Hepatocyte (in vitro differentiated cells): ENCODE data around the gene POLE2.

Experiments used
- EZH2 ChIP-seq: fragments of 200-600 bp; sonication (generic); IDR thresholded peaks from 2 replicates; pipeline ENCODE4 v1.6.1; 2016; ENCODE audit warnings: antibody characterized with exemption, mild to moderate bottlenecking, borderline replicate concordance
- TF ChIP-seq, protein P1 (sequence below): fragments of 200-600 bp; sonication (generic); IDR thresholded peaks from 2 replicates; pipeline ENCODE4 v1.5.1; 2016; ENCODE audit warnings: antibody characterized with exemption, mild to moderate bottlenecking; ENCODE audit not compliant: poor library complexity

DNA sequence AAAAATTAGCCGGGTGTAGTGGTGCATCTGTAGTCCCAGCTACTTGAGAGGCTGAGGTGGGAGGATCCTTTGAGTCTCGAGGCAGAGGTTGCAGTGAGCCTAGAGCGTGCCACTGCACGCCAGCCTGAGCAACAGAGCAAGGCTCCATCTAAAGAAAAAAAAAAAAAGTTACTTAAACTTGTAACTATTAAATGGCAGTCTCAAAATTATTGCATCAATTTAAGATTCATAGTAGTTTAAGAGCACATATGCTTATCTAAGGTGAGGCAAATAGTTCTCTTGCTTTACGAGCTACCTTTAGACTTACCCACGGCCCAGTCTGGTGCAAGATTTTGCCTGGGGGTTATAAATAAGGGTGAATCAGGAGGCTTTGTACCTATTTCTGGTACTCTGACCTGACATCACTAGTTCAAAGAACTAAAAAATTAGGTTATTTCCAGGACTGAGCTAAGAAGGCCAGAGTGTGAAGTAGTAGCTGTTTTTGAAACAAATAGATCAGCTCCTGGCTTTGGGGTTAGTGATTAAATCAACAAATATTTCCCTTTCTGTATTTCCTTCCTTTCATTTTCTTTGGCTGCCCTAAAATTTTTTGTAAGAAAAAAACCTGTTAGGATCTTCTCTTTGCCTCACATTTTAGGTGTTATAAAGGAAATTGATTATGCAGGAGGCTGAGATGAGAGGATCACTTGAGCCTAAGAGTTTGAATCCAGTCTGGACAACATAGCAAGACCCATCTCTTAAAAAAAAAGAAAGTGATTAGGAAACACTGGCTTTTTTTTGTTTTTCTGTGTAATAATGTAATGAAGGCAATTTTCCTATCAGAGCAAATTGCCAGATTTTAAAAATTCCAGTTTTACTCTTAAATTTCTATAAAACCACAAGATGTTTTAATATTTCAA, 63.8 kb downstream of the POLE2 start:
- TF ChIP-seq, protein P1, sequence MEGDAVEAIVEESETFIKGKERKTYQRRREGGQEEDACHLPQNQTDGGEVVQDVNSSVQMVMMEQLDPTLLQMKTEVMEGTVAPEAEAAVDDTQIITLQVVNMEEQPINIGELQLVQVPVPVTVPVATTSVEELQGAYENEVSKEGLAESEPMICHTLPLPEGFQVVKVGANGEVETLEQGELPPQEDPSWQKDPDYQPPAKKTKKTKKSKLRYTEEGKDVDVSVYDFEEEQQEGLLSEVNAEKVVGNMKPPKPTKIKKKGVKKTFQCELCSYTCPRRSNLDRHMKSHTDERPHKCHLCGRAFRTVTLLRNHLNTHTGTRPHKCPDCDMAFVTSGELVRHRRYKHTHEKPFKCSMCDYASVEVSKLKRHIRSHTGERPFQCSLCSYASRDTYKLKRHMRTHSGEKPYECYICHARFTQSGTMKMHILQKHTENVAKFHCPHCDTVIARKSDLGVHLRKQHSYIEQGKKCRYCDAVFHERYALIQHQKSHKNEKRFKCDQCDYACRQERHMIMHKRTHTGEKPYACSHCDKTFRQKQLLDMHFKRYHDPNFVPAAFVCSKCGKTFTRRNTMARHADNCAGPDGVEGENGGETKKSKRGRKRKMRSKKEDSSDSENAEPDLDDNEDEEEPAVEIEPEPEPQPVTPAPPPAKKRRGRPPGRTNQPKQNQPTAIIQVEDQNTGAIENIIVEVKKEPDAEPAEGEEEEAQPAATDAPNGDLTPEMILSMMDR = no peak
- no peak for TF ChIP-seq EZH2
